Ovary (tissue), 9 donors: ENCODE results near the gene NFE2L2. TPM values are rescaled to one million over a fixed set of nuclear protein-coding genes. Genes with fewer than 3 reads are reported as not detected.

Source experiments
- DNase-seq, 5 donors: peaks; one replicate each; pipeline ENCODE4 v3.0.0-alpha.2; 2019 to 2020
- H3K27ac ChIP-seq, 2 donors: fragments of 200-600 bp; one replicate each; pipeline versions ENCODE4 v1.5.1 to v1.8.0; 2019 to 2022
- H3K27me3 ChIP-seq: fragments of 200-600 bp; one replicate; pipeline ENCODE4 v1.8.0; 2022
- H3K36me3 ChIP-seq: fragments of 200-600 bp; sonication (generic); one replicate; pipeline ENCODE4 v1.5.1; 2019
- H3K4me1 ChIP-seq: one replicate; pipeline ENCODE4 v1.8.1; 2013; ENCODE audit warnings: mild to moderate bottlenecking, moderate library complexity; ENCODE audit not compliant: insufficient read depth
- H3K4me3 ChIP-seq: fragments of 200-600 bp; sonication (generic); one replicate; pipeline ENCODE4 v1.5.1; 2017
- H3K9me3 ChIP-seq, 2 donors: fragments of 200-600 bp in 1 of 2; sonication (generic) in 1 of 2; one replicate each; pipeline versions ENCODE4 v1.5.1 to v1.8.1; 2013 to 2019; ENCODE audit warnings: mild to moderate bottlenecking in 1 of 2, moderate library complexity in 1 of 2
- EP300 ChIP-seq: sonication (generic); formaldehyde crosslinking; IDR thresholded peaks from one replicate; pipeline ENCODE4 v1.6.1; 2017; ENCODE audit warnings: antibody characterized with exemption
- POLR2A ChIP-seq: fragments of 450-650 bp; IDR thresholded peaks from one replicate; pipeline ENCODE4 v1.6.1; 2017; ENCODE audit warnings: antibody characterized with exemption, mild to moderate bottlenecking, moderate library complexity
- WGBS, 3 donors: extraction: QIAGEN DNeasy Blood & Tissue Kit in 1 of 3; methylation state at CpG; one replicate each; pipeline versions ENCODE4 v1.1.5 to v1.1.7; 2013 to 2017; 5-methylcytosine and 5-hydroxymethylcytosine counted together
- intact Hi-C, 4 donors: fragments of 100-400 bp; cut with DNase I; formaldehyde crosslinking; loops; one replicate each; pipeline versions ENCODE4 v1.11.0 to v1.15.1; 2022 to 2023
- polyA plus RNA-seq, 2 donors: library from polyadenylated mRNA; stranded (reverse); fragments of 200-250 nt in 1 of 2; fragments of 350-450 nt in 1 of 2; fragmentation: Illumina TruSeq in 1 of 2; extraction: RNeasy Lipid Tissue Mini Kit (QIAGEN cat#74804) in 1 of 2; gene quantifications; one replicate each; pipeline ENCODE4 v1.2.3, GENCODE V29; 2013 to 2014
- total RNA-seq, 7 donors: library from RNA; depleted of rRNA in 2 of 7; stranded (reverse); fragments of >200 nt in 2 of 7; fragmentation: NEBNext Ultra II Directional in 3 of 7; extraction: Animal tissue kit (Norgen Biotek cat#: 25700) in 3 of 7; gene quantifications; one replicate each; pipeline versions ENCODE4 v1.1.0 to v1.2.4, GENCODE V29; 2016 to 2023
- TF ChIP-seq, protein P1 (sequence below), 3 donors: fragments of 450-650 bp in 2 of 3; fragments of 200-600 bp in 1 of 3; IDR thresholded peaks; one replicate each; pipeline versions ENCODE4 v1.5.1 to v1.8.0; 2016 to 2022; ENCODE audit warnings: antibody characterized with exemption in 3 of 3, mild to moderate bottlenecking in 1 of 3
- donor health status: DM: no; HTN: no; CAD: no; lungs with moderate emphysema.
- donor health status: DM: no; HTN: no; CAD: no.
- donor health status: Bipolar disorder and iron deficiency.
- donor health status: DM: yes; HTN: yes; CAD: no.
- donor health status: DM: no; HTN: no; CAD: no.
- donor health status: DM: yes; HTN: yes; CAD: no.

Gene NFE2L2
- total and polyA plus RNA-seq, 9 donors, result 120 to 198 (median 148) TPM

DNA sequence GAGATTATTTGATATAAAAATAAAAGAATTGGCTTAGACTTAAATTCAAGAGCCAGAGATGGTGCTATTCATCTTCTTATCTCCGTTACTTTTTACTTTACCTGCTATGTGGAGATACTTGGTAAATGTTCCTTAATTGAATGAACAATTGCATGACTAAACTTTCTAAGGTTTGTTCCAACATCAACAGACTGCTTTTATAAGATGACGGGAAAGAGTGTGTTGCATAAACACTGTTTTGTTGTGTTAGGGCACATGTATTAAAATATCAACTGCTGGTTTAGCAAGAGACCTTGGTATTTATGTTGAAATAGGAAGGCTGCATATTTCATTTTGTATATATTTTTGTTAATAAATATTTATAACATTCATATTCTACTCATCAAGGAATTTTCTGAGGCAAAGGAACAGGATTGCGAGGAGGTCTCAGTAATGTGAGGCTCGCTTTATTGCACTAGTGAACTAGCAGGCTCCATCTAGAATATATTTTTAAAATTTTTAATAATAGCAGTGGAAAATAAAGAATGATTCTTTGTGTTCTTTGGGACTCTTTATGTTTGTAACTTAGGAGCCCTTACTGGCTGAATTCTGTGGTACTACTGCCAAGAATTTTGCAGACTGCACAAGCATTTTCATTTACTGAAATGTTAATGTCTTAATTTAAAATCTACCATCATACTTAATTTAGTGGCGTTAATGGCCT is 10.7 kb upstream of the NFE2L2 start:
- H3K27ac ChIP-seq, result peak overlapping the region in 1 of 2 donors; percentile 54
- no peaks in the 10 kb centered on the region for H3K27me3 ChIP-seq
- 9 to 15% (median 14%) methylated on average over 5 of the region's 5 CpGs for WGBS, 3 donors
- no peak for DNase-seq
- intact Hi-C loops, result no loop called here
- peaks cover 1% of the 10 kb centered on the region for H3K4me1 ChIP-seq
- no peak for TF ChIP-seq EP300
- TF ChIP-seq POLR2A, result no peak
- TF ChIP-seq, protein P1, sequence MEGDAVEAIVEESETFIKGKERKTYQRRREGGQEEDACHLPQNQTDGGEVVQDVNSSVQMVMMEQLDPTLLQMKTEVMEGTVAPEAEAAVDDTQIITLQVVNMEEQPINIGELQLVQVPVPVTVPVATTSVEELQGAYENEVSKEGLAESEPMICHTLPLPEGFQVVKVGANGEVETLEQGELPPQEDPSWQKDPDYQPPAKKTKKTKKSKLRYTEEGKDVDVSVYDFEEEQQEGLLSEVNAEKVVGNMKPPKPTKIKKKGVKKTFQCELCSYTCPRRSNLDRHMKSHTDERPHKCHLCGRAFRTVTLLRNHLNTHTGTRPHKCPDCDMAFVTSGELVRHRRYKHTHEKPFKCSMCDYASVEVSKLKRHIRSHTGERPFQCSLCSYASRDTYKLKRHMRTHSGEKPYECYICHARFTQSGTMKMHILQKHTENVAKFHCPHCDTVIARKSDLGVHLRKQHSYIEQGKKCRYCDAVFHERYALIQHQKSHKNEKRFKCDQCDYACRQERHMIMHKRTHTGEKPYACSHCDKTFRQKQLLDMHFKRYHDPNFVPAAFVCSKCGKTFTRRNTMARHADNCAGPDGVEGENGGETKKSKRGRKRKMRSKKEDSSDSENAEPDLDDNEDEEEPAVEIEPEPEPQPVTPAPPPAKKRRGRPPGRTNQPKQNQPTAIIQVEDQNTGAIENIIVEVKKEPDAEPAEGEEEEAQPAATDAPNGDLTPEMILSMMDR (IDR thresholded peaks at IDR 0.05), result no peak
- H3K4me3 ChIP-seq, result no peak overlapping the region
- no peaks in the 10 kb centered on the region for H3K36me3 ChIP-seq
- H3K9me3 ChIP-seq, result no peaks in the 10 kb centered on the region

DNA sequence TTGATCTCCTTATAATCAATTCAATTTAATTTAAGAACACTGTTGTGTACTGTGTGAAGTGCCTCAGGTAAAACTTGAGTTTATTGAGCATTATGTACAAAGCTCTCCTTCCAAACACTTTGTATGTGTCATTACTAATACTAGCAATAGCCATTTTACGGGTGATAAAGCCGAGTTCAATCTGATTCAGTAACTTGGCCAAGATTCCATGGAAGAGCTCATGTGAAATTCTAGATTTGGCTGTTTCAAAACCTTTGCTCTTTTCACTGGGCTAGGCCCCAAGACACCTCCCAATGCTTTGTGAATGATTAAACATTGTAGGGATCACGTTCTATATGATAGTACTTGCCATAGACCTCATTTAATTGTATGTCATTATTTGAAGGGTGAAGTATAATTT is 8.9 kb upstream of the NFE2L2 start:
- 22 to 43% (median 38%) methylated on average over 3 of the region's 3 CpGs for WGBS, 3 donors
- TF ChIP-seq POLR2A, result no peak
- TF ChIP-seq, protein P1 (IDR thresholded peaks at IDR 0.05), result no peak
- TF ChIP-seq EP300, result no peak
- no peaks in the 10 kb centered on the region for H3K36me3 ChIP-seq
- peaks cover 4% of the 10 kb centered on the region for H3K4me1 ChIP-seq
- intact Hi-C loops, result no loop called here
- no peaks in the 10 kb centered on the region for H3K27me3 ChIP-seq
- H3K4me3 ChIP-seq, result no peak overlapping the region
- no peaks in the 10 kb centered on the region for H3K9me3 ChIP-seq
- no peak for DNase-seq
- no peak overlapping the region for H3K27ac ChIP-seq

DNA sequence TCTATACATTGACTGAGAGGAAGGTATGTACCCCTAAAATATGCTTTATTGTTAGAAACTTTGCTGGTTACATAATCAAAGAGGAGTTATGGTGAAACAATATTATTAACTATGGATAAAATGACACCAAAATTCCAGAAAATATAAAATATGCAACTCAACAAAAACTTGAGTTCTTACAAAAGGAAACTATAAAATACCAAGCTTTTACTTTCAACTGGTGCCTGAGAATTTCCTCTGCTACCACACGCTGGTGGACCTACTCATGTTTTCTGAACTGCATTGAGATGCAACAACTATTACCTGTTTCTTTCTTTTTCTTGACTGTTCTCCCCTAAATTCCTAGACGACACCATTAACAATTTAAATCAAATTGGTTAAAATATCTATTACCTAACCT is 8.2 kb upstream of the NFE2L2 start:
- Histone ChIP-seq H3K9me3 (no peaks in the 10 kb centered on the region), H3K27ac (no peak overlapping the region), H3K4me3 (no peak overlapping the region), H3K4me1 (peaks cover 4% of the 10 kb centered on the region), H3K27me3 (no peaks in the 10 kb centered on the region), H3K36me3 (no peaks in the 10 kb centered on the region)
- no peak for TF ChIP-seq POLR2A
- TF ChIP-seq, protein P1 (IDR thresholded peaks at IDR 0.05), result no peak
- TF ChIP-seq EP300, result no peak
- no peak for DNase-seq
- intact Hi-C loops, result no loop called here
- 59 to 77% (median 65%) methylated on average over 2 of the region's 2 CpGs for WGBS, 3 donors

DNA sequence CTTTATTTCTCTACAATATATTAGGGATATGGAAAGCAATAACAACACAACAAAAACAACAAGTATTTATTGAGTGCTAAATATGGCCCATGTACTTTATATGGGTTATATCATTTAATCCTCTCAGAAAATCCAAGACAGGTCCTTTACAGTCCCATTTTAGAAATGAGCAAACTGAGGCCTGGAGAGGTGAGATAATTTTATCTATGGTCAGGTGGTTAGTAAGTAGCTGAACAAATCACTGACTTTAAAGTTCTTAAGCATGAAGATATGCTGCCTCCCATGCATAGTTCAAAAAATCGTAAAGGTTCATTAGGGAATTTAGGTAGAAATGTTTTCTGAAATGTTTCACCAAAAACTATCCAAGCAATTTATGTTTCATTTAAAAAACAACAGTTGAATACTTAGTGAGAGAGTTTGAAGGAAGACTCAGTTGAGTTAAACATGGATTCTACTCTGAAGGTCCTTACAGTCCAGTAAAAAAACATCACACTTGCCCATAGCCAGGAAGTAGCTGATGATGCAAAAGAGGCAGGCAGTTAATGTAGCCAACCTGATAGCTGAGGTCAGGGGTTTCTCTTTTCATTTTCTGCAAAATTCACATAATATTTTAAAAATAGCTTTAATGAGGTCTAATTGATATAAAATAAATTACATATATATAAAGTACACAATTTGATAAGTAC is 7.6 kb upstream of the NFE2L2 start:
- DNase-seq, result no peak
- peaks cover 4% of the 10 kb centered on the region for H3K4me1 ChIP-seq
- peak overlapping the region in 1 of 2 donors; percentile 53 for H3K27ac ChIP-seq
- no peak overlapping the region for H3K4me3 ChIP-seq
- no peaks in the 10 kb centered on the region for H3K27me3 ChIP-seq
- no peaks in the 10 kb centered on the region for H3K36me3 ChIP-seq
- H3K9me3 ChIP-seq, result no peaks in the 10 kb centered on the region
- no peak for TF ChIP-seq EP300
- no peak for TF ChIP-seq POLR2A
- TF ChIP-seq, protein P1 (IDR thresholded peaks at IDR 0.05), result no peak
- intact Hi-C loops, result no loop called here
- WGBS, 3 donors, result 85 to 90% (median 85%) methylated on average over 1 of the region's 1 CpG
